ENCODE results near the gene TMEM147. TPM values are rescaled to one million over a fixed set of nuclear protein-coding genes. Genes with fewer than 3 reads are reported as not detected.

TMEM147 gene
- polyA plus RNA-seq, 3 donors = 94.0 to 109 (median 96.3) TPM

DNA sequence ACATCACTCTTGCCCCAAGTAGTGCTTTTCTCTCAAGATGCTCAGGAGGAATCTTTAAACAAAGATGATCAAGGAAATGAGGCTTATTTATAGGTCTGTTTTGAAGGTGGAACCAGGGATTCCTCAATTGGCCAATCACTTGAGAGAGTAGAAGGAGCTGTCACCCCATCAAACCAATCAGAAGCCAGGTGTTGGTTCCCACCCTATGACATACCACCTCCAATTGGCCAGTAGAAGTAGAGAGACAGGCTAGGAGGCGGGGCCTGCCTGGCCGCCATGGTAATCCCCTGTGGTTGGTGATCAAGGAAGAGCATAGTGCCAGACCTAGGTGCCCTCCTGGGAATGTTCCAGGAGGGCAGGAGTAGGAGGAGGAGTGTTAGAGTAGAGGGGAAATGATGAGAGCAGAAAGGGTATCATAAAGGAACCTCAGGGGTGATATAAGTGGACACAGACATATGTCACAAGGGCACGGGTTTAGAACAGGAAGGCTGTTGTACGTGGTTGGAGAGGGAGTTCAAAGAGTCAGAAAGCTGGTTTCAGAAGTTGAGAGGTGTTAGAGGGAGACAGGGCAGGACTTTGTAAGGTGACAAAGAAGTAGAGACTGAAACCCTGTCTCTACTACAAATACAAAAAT lies 51.1 kb downstream of the TMEM147 start:
- DNase-seq = no peak

Other genes with a start within 250 kb of the TMEM147 start
- 10 to 100 TPM in 2 of 3 donors, 1 to 10 TPM in 1; 8.4 to 33.6 (median 15.5) TPM for gene CD22, start 216.4 kb upstream of the TMEM147 start, polyA plus RNA-seq (ENCODE audit: insufficient read length in 3 of 3)
- under 1 TPM; 0.46 to 0.70 (median 0.53) TPM for gene FFAR1, start 197.7 kb upstream of the TMEM147 start, polyA plus RNA-seq (ENCODE audit: insufficient read length in 3 of 3)
- gene FFAR3, start 187.2 kb upstream of the TMEM147 start, polyA plus RNA-seq (ENCODE audit: insufficient read length in 3 of 3) = under 1 TPM in 2 of 3 donors, not detected in 1; 0.20 to 0.31 TPM
- under 1 TPM in 1 of 3 donors, not detected in 2; 0.18 TPM for gene GPR42, start 174.6 kb upstream of the TMEM147 start, polyA plus RNA-seq (ENCODE audit: insufficient read length in 3 of 3)
- gene FFAR2, start 97.4 kb upstream of the TMEM147 start, polyA plus RNA-seq (ENCODE audit: insufficient read length in 3 of 3) = under 1 TPM; 0.19 to 0.41 (median 0.28) TPM
- 1 to 10 TPM in 1 of 3 donors, under 1 TPM in 2; 0.48 to 1.6 (median 0.70) TPM for gene KRTDAP, start 55.2 kb upstream of the TMEM147 start, polyA plus RNA-seq (ENCODE audit: insufficient read length in 3 of 3)
- gene DMKN, start 32.0 kb upstream of the TMEM147 start, polyA plus RNA-seq (ENCODE audit: insufficient read length in 3 of 3) = 100 to 1,000 TPM in 2 of 3 donors, 10 to 100 TPM in 1; 72.2 to 133 (median 113) TPM
- not detected for gene SBSN, start 17.3 kb upstream of the TMEM147 start, polyA plus RNA-seq (ENCODE audit: insufficient read length in 3 of 3)
- not detected for gene GAPDHS, start 12.2 kb upstream of the TMEM147 start, polyA plus RNA-seq (ENCODE audit: insufficient read length in 3 of 3)
- gene ATP4A, start 18.0 kb downstream of the TMEM147 start, polyA plus RNA-seq (ENCODE audit: insufficient read length in 3 of 3) = under 1 TPM in 1 of 3 donors, not detected in 2; 0.03 TPM
- not detected for gene PMIS2, start 40.5 kb downstream of the TMEM147 start, polyA plus RNA-seq (ENCODE audit: insufficient read length in 3 of 3)
- 10 to 100 TPM; 25.2 to 33.1 (median 25.4) TPM for gene HAUS5, start 67.1 kb downstream of the TMEM147 start, polyA plus RNA-seq (ENCODE audit: insufficient read length in 3 of 3)
- gene RBM42, start 83.4 kb downstream of the TMEM147 start, polyA plus RNA-seq (ENCODE audit: insufficient read length in 3 of 3) = 10 to 100 TPM; 66.7 to 93.3 (median 84.2) TPM
- gene ETV2, start 96.1 kb downstream of the TMEM147 start, polyA plus RNA-seq (ENCODE audit: insufficient read length in 3 of 3) = 1 to 10 TPM; 2.4 to 2.7 (median 2.4) TPM
- 100 to 1,000 TPM; 306 to 397 (median 334) TPM for gene COX6B1, start 102.7 kb downstream of the TMEM147 start, polyA plus RNA-seq (ENCODE audit: insufficient read length in 3 of 3)
- 10 to 100 TPM; 13.1 to 27.1 (median 15.8) TPM for gene UPK1A, start 120.9 kb downstream of the TMEM147 start, polyA plus RNA-seq (ENCODE audit: insufficient read length in 3 of 3)
- gene ZBTB32, start 158.9 kb downstream of the TMEM147 start, polyA plus RNA-seq (ENCODE audit: insufficient read length in 3 of 3) = under 1 TPM; 0.21 to 0.62 (median 0.30) TPM
- 10 to 100 TPM; 37.4 to 41.5 (median 37.7) TPM for gene KMT2B, start 172.4 kb downstream of the TMEM147 start, polyA plus RNA-seq (ENCODE audit: insufficient read length in 3 of 3)
- 1 to 10 TPM; 2.1 to 3.9 (median 3.8) TPM for gene IGFLR1, start 196.8 kb downstream of the TMEM147 start, polyA plus RNA-seq (ENCODE audit: insufficient read length in 3 of 3)
- gene U2AF1L4, start 199.8 kb downstream of the TMEM147 start, polyA plus RNA-seq (ENCODE audit: insufficient read length in 3 of 3) = 10 to 100 TPM; 18.0 to 21.7 (median 19.3) TPM
- 10 to 100 TPM; 61.5 to 77.1 (median 68.9) TPM for gene PSENEN, start 200.0 kb downstream of the TMEM147 start, polyA plus RNA-seq (ENCODE audit: insufficient read length in 3 of 3)
- 10 to 100 TPM; 13.1 to 14.0 (median 13.8) TPM for gene LIN37, start 202.9 kb downstream of the TMEM147 start, polyA plus RNA-seq (ENCODE audit: insufficient read length in 3 of 3)
- 10 to 100 TPM; 20.5 to 34.1 (median 23.3) TPM for gene HSPB6, start 211.4 kb downstream of the TMEM147 start, polyA plus RNA-seq (ENCODE audit: insufficient read length in 3 of 3)
- gene PROSER3, start 212.6 kb downstream of the TMEM147 start, polyA plus RNA-seq (ENCODE audit: insufficient read length in 3 of 3) = 10 to 100 TPM; 15.6 to 26.2 (median 26.0) TPM
- gene ARHGAP33, start 229.9 kb downstream of the TMEM147 start, polyA plus RNA-seq (ENCODE audit: insufficient read length in 3 of 3) = 10 to 100 TPM; 26.4 to 38.7 (median 32.1) TPM